Esophagus muscularis mucosa (tissue), 3 donors: Measurements from ENCODE around the gene SPANXN3.

Experiments
- POLR2A ChIP-seq: fragments of 450-650 bp; IDR thresholded peaks from one replicate; pipeline ENCODE4 v1.6.1; 2017; ENCODE audit warnings: antibody characterized with exemption, moderate library complexity, mild to moderate bottlenecking, low read depth
- TF ChIP-seq, protein P1 (sequence below), 3 experiments: fragments of 200-600 bp in 2 of 3; fragments of 450-650 bp in 1 of 3; sonication (generic) in 2 of 3; IDR thresholded peaks; one replicate each; pipeline ENCODE4 v1.5.1; 2017 to 2019; ENCODE audit warnings: antibody characterized with exemption in 3 of 3, mild to moderate bottlenecking in 2 of 3, moderate library complexity in 1 of 3

- TF ChIP-seq, protein P1, sequence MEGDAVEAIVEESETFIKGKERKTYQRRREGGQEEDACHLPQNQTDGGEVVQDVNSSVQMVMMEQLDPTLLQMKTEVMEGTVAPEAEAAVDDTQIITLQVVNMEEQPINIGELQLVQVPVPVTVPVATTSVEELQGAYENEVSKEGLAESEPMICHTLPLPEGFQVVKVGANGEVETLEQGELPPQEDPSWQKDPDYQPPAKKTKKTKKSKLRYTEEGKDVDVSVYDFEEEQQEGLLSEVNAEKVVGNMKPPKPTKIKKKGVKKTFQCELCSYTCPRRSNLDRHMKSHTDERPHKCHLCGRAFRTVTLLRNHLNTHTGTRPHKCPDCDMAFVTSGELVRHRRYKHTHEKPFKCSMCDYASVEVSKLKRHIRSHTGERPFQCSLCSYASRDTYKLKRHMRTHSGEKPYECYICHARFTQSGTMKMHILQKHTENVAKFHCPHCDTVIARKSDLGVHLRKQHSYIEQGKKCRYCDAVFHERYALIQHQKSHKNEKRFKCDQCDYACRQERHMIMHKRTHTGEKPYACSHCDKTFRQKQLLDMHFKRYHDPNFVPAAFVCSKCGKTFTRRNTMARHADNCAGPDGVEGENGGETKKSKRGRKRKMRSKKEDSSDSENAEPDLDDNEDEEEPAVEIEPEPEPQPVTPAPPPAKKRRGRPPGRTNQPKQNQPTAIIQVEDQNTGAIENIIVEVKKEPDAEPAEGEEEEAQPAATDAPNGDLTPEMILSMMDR (IDR thresholded peaks at IDR 0.05): no peak
- TF ChIP-seq POLR2A: no peak
Measured at GRCh38 chrX:143472347-143472938, 44.8 kb downstream of the SPANXN3 start.
